NCI-H2107 (cell line): ENCODE results near the gene WASHC3.
"Not testable (repeated sequence)": the region's sequence is repeated elsewhere in the genome, so short reads cannot be mapped to it uniquely, and the experiment has no call there.

Experiments used
- DNase-seq: peaks from one replicate; lab custom pipeline; 2025; lab: John Stamatoyannopoulos, UW

The WASHC3 gene, protein sequence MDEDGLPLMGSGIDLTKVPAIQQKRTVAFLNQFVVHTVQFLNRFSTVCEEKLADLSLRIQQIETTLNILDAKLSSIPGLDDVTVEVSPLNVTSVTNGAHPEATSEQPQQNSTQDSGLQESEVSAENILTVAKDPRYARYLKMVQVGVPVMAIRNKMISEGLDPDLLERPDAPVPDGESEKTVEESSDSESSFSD

DNA sequence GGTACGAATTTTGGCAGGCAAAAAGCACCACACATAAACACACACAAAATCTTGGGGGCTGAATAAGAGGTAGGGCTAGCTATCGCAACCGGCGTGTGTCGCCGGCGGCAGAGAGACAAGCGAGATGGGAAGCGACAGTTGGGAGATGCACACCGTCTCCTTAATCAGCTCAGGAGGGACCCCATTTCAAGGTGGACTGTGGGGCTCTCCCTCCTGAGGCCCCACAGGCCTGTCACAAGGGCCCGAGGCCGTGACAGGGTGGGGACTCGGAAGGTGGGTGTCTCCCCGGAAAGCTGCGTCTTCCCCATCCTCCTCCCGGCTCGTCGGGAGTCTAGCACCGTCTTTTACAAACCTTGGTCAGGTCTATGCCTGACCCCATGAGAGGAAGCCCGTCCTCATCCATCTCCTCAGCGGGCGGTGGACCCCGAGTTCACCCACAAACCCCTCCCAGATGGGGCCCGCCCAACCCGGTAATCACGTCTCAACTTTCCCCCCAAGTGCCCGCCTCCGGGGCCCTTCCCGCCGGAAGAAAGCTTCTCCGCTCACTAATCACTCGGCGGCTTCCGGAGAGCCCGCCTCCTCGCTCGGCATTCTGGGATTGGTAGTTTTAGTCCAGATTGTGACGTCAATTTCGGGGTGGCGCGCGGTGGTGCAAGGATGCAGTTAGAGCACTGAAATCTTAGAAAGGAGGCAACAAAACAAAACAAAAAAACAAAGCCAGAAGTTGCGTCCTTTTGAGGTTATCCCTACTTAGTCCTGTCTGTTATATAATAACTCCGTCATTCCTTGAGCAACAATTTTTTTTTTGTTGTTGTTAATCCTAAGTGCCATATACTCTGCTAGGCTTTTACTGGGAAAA is at the start of gene WASHC3:
TSS of gene WASHC3 (minus strand) at position 432 of the 859 bp plus-strand sequence. CDS start at position 403, 29 bp downstream.
- DNase-seq, result peak; percentile 89

DNA sequence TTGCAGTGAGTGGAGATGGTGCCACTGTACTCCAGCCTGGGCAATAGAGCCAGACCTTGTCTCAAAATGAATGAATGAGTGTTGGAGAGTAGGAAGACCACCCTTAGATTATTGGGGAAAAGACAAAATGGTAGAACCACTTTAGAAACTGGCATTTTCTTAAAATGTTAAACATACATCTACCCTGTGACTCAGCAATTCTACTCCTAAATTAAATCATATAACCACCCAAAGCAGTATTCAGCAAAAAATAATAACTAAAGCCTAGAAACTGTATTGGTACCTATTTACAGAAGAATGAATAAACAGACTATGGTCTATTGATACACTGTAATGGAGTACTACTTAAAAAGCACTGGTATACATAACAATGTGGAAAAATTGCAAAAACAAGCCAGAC is 49.0 kb upstream of the WASHC3 start:
- no peak for DNase-seq

DNA sequence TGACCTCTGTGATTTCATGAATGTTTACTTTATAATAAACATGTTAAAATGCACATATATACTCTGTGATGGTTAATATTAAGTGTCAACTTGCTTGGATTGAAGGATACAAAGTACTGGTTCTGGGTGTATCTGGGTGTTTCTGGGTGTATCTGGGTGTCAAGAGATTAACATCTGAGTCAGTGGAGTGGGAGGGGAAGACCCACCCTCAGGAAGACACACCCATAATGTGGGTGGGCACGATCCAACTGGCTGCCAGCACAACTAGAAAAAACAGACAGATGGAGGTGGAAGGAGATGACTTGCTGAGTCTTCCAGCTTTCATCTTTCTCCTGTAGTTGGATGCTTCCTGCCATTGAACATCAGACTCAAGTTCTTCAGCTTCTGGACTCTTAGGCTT is 46.2 kb upstream of the WASHC3 start:
- no peak for DNase-seq

DNA sequence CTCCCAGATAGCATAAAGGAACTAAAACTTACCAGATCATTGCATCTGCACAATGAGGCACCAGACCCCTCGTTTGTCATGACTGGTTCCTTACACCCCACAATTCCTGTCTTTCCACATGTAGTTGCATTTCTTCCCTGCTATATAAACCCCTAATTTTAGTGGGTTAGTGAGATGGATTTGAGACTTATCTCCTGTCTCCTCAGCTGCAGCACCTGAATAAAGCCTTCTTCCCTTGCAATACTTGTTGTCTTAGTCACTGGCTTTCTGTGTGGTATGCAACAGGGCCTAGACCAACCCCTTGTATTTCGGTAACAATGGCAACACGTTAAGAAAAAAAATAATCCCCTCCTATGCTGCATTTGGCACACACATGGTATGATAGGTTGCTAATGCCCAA is 45.1 kb upstream of the WASHC3 start:
- DNase-seq, result no peak

DNA sequence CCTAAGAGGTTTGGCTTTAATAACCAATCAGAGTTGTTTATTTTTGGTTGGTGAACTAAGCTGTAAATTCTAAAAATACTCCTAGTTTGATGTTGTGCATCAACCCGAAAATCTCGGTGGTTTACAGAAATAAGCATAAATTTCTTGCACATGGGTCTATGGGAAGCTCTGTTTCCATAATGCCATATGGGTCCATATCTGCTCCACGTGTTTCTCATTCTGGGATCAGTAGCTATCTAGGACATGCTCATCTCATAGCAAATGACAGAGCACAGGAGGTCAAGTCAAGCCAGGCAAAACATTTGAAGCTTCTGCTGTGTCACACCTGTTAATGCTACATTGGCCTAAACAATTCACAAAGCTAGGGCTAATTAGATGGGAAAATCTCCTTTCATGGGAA is 35.1 kb upstream of the WASHC3 start:
- no peak for DNase-seq

DNA sequence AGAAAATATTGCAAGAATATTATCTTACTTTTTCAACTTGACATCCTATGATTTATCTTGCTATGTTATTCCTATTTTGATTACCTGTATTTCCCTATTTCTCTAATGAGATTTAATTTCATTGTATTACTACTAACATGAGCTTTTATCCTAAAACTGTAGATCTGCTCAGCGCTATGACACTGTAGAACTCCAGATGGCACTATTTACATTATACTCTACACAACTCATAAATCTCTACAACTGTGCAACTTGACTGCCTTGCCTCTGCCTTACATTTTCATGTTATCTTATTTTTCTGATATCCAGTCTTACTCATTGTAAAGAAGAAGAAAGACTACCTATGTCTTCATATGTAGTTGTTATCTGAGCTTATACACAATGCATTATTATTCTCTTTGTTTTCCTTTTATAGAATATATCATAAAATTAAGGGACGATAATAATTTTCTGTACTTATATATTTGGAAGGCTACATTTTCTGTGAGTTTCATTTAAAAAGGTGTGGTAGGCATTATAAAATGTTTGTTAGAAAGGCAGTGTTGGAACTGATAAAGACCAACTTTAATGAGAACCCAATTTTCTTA is 34.0 kb upstream of the WASHC3 start:
- DNase-seq, result no peak

DNA sequence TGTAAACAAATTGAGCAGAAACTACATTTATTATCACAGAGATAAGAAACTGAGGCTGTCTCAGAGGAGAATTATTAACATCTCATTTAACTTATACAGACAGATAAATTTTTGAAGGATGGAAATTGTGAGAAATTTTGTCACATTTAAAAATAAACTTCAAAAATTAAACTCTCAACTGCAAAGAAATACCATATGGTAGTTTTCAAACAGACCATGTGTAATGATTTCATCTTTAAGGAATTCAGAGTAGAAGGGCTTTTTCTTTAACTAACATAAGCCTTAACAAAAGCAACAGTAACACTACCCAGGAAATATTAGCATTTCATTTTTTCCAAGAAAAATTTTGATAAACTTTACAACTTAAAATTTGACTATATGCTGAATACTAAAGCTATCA is 31.5 kb upstream of the WASHC3 start:
- no peak for DNase-seq

DNA sequence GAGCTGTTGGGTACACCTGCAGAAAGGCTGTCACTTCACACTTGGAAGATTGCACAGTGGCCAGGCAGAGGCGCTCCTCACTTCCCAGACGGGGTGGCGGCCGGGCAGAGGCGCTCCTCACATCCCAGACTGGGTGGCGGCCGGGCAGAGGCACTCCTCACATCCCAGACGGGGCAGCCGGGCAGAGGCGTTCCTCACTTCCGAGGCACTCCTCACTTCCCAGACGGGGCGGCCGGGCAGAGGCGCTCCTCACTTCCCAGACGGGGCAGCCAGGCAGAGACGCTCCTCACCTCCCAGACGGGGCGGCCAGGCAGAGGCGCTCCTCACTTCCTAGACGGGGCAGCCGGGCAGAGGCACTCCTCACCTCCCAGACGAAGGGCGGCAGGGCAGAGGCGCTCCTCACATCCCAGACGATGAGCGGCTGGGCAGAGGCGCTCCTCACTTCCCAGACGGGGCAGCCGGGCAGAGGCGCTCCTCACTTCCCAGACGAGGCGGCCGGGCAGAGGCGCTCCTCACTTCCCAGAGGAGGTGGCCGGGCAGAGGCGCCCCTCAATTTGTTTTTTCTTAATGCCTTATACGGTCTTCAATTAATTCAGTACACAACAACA is 27.5 kb upstream of the WASHC3 start:
- not testable (repeated sequence) for DNase-seq

DNA sequence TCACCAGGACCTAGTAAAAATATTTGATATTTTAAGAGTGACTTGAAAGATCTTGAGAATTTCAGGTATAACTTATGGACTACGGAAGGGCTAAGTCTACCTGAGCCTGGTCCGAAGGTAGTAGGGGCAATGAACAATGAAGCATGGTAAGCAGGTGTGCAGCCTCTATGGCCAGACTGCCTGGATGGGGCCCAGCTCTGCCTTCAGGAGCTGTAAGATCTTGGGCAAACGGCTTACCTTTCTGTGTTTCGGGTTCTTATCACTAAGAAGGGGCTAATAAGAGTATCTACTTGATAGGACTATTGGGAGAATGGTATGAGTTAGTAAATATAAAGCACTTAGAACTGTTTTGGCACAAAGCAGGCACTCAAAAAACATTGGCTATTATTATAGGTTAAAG is 19.1 kb upstream of the WASHC3 start:
- DNase-seq, result no peak

DNA sequence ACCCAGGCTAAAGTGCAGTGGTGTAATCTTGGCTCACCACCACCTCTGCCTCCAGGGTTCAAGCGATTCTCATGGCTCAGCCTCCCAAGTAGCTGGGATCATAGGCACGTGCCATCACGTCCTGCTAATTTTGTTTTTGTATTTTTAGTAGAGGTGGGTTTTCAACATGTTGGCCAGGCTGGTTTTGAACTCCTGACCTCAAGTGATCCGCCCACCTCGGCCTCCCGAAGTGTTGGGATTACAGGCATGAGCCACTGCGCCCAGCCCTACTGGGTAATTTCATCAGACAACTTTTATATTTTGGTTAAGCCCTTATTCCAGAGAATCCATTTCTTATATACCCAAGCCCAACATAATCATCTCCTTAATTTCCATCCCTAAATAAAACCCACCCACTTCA is 10.3 kb upstream of the WASHC3 start:
- DNase-seq, result not testable (repeated sequence)

DNA sequence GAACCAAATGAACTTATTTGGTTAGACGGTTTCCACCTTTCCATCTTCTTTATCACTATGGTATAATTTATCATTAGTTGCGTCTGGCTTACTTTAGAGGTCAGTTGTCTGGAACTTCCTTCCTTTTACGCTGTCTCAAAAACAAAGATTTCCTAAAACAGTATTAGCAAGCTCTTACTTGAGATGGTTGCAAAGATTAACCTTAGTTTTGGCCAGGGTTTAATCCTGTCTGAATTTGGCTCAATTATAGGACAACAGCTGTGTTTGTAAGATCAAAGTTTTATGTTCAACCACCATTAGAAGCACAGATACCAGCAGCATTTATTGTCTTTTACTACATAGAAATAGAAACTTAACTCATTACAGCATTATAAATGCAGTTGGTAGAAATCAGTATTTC is 7.9 kb upstream of the WASHC3 start:
- DNase-seq, result no peak

DNA sequence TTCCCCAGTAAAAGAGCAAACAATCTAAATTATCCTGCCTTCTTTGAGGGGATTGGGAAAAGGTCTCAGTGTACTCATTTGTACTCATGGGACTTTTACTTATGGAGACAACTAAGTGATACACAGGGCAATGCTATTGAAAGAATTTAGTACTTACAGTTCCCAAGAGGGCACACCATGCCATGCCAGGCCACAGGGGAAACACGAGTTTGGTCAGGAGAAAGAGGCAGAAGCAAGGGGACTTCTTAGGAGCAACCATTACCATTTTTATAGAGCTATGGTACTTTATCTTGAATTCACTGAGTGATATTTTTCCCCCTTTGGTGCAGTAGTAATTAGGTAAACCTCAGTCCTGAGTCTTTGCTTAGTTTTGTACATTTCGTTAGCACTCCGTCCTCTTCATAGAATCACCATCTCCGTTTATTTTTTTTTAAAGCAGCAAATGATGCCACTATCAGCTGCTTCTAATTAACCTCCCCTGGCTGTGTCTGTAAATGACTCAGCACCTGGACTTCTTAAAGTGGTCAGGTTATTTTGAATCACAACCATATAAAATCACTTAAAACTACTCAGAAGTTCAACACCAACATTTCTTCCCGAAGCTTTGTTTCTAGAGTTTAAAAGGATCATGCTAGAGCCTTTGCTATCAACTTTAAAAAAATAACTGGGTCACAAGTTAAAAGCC is 5.9 kb upstream of the WASHC3 start:
- DNase-seq, result no peak

DNA sequence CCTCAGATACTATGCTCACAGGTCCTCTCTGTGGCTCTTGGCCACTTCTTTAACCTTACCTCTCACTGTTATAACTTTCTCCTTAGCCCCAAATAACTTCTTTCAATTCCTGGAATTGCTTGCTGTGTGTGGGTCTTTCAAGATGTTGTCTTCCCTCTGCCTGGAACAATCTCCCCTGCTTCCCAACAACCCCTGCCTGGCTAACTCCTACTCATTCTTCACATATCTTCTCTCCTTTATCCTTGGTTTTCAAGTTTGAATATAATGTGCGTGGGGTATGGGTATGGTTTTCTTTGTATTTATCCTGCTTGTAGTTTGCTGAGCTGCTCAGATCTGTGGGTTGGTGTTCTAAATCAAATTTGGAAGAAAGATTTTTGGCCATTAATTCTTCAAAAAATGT is 2.7 kb upstream of the WASHC3 start:
- no peak for DNase-seq

DNA sequence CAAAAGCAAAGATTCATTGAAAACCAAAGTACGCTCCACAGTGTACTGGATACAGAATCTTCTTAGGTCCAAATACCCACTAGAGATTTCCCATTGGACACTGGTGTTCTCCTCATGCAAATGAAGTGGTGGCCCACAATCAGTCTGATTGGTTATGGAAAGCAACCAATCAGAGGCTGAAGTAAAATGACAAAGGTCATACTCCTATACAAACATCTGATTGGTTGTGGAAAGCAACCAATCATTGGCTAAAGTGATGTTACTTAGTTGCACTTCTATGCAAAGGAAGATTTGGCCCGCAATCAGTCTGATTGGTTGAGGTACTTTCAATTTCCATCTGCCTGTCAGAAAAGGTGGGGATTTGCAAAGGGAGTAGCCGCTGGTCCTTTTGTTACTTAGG is 1.3 kb upstream of the WASHC3 start:
- no peak for DNase-seq

DNA sequence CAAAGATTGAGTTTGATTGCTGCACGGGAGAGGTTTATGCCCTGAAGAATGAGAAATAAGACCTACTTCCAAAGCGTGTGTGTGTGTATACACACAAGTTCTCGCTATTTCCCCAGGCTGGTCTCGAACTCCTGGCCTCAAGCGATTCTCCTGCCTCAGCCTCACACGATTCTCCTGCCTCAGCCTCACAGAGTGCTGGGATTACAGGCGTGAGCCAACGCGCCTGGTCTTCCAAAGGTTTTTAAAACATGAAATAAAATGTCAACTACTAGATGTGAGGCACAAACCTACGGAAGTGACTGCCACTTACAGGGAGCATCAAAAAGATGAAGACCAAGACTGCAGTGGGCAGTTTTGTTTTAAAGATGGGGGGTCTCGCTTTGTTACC is 622 bp upstream of the WASHC3 start:
- DNase-seq, result no peak

DNA sequence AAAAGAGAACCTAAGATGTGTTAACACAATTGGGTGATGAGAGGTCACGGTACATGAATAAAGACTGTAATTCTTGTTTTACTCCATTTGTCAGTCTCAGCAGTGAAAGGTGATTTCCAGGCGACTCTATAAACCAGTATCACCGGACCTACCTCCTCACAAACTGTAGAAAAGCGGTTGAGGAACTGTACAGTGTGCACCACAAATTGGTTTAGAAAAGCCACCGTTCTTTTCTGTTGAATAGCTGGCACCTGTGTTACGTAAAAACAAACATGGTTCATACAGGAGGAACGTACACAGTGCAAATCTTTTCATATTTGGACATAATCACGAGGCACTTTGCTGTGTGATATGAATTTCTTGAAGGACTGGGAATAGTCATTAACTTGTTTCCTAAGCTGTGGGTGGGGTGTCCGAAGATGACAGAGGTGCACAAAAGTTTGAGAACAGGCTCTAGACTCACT is 663 bp downstream of the WASHC3 start:
- no peak for DNase-seq

DNA sequence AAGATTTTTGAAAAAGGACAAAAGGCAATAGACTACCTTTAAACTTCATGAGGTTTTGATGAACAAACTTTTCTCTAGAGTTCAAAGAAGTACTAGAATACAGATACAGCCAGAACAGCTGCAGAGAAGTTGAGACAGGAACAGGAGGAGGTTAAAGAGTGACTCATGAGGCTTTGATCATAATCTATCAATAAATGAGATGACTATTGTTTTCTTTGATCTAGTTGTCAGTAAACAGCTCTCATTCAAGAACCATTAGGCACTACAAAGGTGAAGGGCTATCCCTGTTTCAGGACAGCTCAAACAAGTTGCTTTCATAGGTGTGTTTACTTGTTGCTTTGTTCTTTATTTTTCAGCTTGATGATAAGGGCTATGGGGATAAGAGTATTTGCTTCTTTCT is 2.4 kb downstream of the WASHC3 start:
- DNase-seq, result no peak

DNA sequence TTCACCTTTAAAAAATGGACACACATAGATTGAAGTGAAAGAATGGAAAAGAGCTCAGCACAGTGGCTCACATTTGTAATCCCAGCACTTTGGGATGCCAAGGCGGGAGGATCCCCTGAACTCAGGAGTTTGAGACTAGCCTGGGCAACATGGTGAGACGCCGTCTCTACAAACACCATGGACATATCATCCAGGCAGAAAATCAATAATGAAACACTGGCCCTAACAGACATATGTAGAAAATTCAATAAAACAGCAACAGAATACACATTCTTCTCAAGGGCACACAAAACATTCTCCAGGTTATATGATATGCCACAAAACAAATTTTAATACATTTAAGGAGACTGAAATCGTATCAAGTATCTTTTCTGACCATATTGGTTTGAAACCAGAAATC is 7.4 kb downstream of the WASHC3 start:
- DNase-seq, result no peak

DNA sequence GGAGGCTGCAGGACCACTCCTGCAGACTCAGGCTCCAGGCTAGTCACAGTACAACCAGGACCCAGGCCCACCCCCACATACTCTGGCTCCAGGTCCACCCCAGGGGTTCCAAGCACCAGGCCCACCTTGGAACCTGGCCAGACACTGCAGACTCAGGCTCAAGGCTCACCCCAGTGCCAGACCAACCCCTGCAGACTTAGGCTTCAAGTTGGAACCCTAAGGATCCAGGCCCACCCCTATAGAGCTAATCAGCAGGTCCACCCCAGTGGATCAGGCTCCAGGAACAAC is 8.8 kb downstream of the WASHC3 start:
- DNase-seq, result no peak

DNA sequence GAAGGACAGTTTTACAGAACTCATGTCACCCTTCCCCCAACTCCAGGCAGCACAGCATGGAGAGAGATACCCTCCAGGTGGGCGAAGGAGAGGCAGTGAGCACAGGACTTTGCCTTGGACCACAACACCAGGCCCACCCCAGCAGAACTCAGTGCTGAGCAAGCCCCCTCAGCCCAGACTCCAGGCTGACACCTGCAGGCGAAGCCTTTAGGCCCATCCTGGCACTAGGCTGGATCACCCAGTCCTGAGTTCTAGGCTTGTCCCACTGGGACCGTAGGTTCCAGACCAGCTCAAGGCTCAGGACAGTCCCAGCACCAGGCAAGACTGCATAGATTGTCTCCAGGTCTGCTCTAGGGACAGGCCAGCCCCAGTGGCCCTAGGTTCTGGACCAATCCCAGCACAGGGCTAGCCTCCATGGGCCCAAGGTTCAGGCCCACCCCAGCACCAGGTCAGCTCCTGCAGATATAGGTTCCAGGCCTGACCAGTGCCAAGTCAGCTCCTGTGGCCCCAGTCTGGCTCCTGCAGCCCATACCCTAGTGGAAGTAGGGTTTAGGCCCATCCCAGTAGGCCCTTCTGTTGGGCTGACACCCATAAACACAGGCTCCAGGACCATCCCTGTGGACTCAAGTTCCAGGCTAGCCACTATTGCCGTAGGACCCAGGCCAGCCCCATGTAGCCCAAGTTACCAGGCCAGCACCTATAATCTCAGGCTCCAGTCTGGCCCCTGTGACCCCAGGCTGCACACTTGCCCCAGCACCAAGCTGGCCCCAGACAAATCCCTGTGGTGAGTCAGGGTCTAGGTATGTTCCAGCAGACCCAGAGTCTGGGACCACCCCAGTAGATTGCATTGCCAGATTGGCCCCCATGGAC is 9.4 kb downstream of the WASHC3 start:
- no peak for DNase-seq

DNA sequence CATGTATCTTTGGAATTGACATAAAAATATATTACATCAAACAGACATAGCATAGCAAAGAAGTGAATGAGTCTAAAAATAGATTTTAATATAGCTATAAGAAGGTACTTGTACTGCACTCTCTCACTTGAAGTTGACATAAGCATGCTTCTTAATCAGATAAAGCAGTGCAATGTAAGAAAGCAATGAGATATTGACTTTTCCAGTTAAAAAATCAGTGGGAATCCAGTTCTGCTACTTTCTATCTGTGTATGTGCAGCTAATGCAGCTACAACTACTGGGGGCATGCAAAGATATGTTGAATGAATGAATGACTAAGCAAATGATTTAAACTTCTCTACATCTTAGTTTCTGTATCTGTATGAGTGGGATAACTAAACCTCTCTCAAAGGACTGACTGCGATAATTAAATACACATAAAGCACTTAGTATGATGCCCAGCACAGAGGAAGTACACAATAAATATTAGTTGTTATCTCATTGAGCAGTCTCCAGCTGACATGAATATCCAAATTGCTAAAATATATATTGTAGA is 10.3 kb downstream of the WASHC3 start:
- no peak for DNase-seq
